Tibial nerve (tissue), 4 donors: ENCODE data around the gene RIMS3. TPM values are rescaled to one million over a fixed set of nuclear protein-coding genes. Genes with fewer than 3 reads are reported as not detected.

ENCODE experiments used
- DNase-seq, 2 donors: peaks; one replicate each; pipeline ENCODE4 v3.0.0-alpha.2; 2019; ENCODE audit warnings: low spot score in 2 of 2
- H3K27ac ChIP-seq, 4 donors: fragments of 200-600 bp; sonication (generic) in 3 of 4; one replicate each; pipeline ENCODE4 v1.5.1; 2017 to 2019; ENCODE audit warnings: mild to moderate bottlenecking in 1 of 4
- H3K27me3 ChIP-seq, 2 donors: fragments of 200-600 bp; sonication (generic) in 1 of 2; one replicate each; pipeline versions ENCODE4 v1.5.1 to v1.6.0; 2017 to 2019
- H3K36me3 ChIP-seq, 3 donors: fragments of 200-600 bp; sonication (generic); one replicate each; pipeline ENCODE4 v1.5.1; 2018 to 2019
- H3K4me1 ChIP-seq, 4 donors: fragments of 200-600 bp; sonication (generic) in 3 of 4; one replicate each; pipeline ENCODE4 v1.5.1; 2017 to 2019
- H3K4me3 ChIP-seq, 4 donors: fragments of 200-600 bp; sonication (generic) in 3 of 4; one replicate each; pipeline ENCODE4 v1.5.1; 2017 to 2019; ENCODE audit warnings: mild to moderate bottlenecking in 1 of 4, moderate library complexity in 1 of 4
- H3K9me3 ChIP-seq, 4 donors: fragments of 200-600 bp; sonication (generic) in 3 of 4; one replicate each; pipeline ENCODE4 v1.5.1; 2017 to 2019
- CTCF ChIP-seq, 5 experiments: fragments of 200-600 bp in 3 of 5; fragments of 450-650 bp in 2 of 5; sonication (generic) in 3 of 5; IDR thresholded peaks; one replicate each; pipeline ENCODE4 v1.5.1; 2016 to 2019; ENCODE audit warnings: antibody characterized with exemption in 5 of 5, mild to moderate bottlenecking in 3 of 5, moderate library complexity in 2 of 5
- EP300 ChIP-seq, 2 donors: sonication (generic); formaldehyde crosslinking; IDR thresholded peaks; one replicate each; pipeline ENCODE4 v1.6.1; 2017; ENCODE audit warnings: antibody characterized with exemption in 2 of 2, mild to moderate bottlenecking in 1 of 2
- POLR2A ChIP-seq, 2 donors: fragments of 450-650 bp; IDR thresholded peaks; one replicate each; pipeline ENCODE4 v1.6.1; 2017; ENCODE audit warnings: antibody characterized with exemption in 2 of 2, mild to moderate bottlenecking in 2 of 2, moderate library complexity in 2 of 2
- WGBS, 2 donors: methylation state at CpG; one replicate each; pipeline ENCODE4 v1.1.5; 2018; 5-methylcytosine and 5-hydroxymethylcytosine counted together
- total RNA-seq, 4 donors: library from RNA; depleted of rRNA; stranded (reverse); fragments of >200 nt; gene quantifications; one replicate each; pipeline ENCODE4 v1.1.0, GENCODE V29; 2016

Gene RIMS3
- total RNA-seq, 4 donors from 2014 or later, result 2.1 to 6.9 (median 4.0) TPM

GRCh38 chr1:40641601-40642242 lies 23.8 kb downstream of the RIMS3 start:
- H3K27me3 ChIP-seq, result no peaks in the 10 kb centered on the region
- no peaks in the 10 kb centered on the region for H3K9me3 ChIP-seq
- no peaks in the 10 kb centered on the region for H3K36me3 ChIP-seq
- DNase-seq, result no peak
- H3K4me1 ChIP-seq, result no peaks in the 10 kb centered on the region
- H3K4me3 ChIP-seq, result no peak overlapping the region
- TF ChIP-seq POLR2A (IDR thresholded peaks at IDR 0.05), result no peak
- no peak for TF ChIP-seq EP300 (IDR thresholded peaks at IDR 0.05)
- no peak for TF ChIP-seq CTCF (IDR thresholded peaks at IDR 0.05)
- WGBS, 2 donors, result 87 to 90% methylated on average over 17 of the region's 18 CpGs
- H3K27ac ChIP-seq, result no peak overlapping the region

- TF ChIP-seq POLR2A (IDR thresholded peaks at IDR 0.05), result no peak
- H3K9me3 ChIP-seq, result peaks cover 0 to 5% (median 0%) of the 10 kb centered on the region in 4 donors
- H3K4me3 ChIP-seq, result no peak overlapping the region
- no peaks in the 10 kb centered on the region for H3K4me1 ChIP-seq
- 43 to 53% methylated on average over 10 of the region's 10 CpGs for WGBS, 2 donors
- peaks cover 0 to 7% (median 0%) of the 10 kb centered on the region in 3 donors for H3K36me3 ChIP-seq
- DNase-seq, result no peak
- H3K27me3 ChIP-seq, result no peaks in the 10 kb centered on the region
- no peak overlapping the region for H3K27ac ChIP-seq
These were observed 25.0 kb downstream of the RIMS3 start for GRCh38 chr1:40640314-40641076.

GRCh38 chr1:40638097-40639036 lies 27.1 kb downstream of the RIMS3 start:
- Histone ChIP-seq H3K4me3 (no peak overlapping the region), H3K9me3 (peaks cover 0 to 6% (median 0%) of the 10 kb centered on the region in 4 donors), H3K27ac (no peak overlapping the region), H3K4me1 (peaks cover 0 to 9% (median 0%) of the 10 kb centered on the region in 4 donors), H3K27me3 (no peaks in the 10 kb centered on the region), H3K36me3 (peaks cover 0 to 8% (median 0%) of the 10 kb centered on the region in 3 donors)
- DNase-seq, result no peak
- TF ChIP-seq CTCF (IDR thresholded peaks at IDR 0.05) (no peak), POLR2A (IDR thresholded peaks at IDR 0.05) (no peak), EP300 (IDR thresholded peaks at IDR 0.05) (no peak)
- WGBS, 2 donors, result 71 to 75% methylated on average over 7 to 8 of the region's 8 CpGs

- Histone ChIP-seq H3K27ac (no peak overlapping the region), H3K4me1 (peaks cover 0 to 9% (median 0%) of the 10 kb centered on the region in 4 donors), H3K27me3 (no peaks in the 10 kb centered on the region), H3K9me3 (peaks cover 0 to 6% (median 0%) of the 10 kb centered on the region in 4 donors), H3K36me3 (peaks cover 0 to 8% (median 0%) of the 10 kb centered on the region in 3 donors), H3K4me3 (no peak overlapping the region)
- TF ChIP-seq CTCF (IDR thresholded peaks at IDR 0.05) (no peak), POLR2A (IDR thresholded peaks at IDR 0.05) (no peak), EP300 (IDR thresholded peaks at IDR 0.05) (no peak)
- 79 to 80% methylated on average over 3 of the region's 3 CpGs for WGBS, 2 donors
- no peak for DNase-seq
These were observed 27.9 kb downstream of the RIMS3 start for GRCh38 chr1:40637470-40638007.

- no peak overlapping the region for H3K4me3 ChIP-seq
- TF ChIP-seq POLR2A (IDR thresholded peaks at IDR 0.05) (no peak), EP300 (IDR thresholded peaks at IDR 0.05) (no peak), CTCF (IDR thresholded peaks at IDR 0.05) (no peak)
- H3K36me3 ChIP-seq, result peaks cover 0 to 8% (median 0%) of the 10 kb centered on the region in 3 donors
- DNase-seq, result no peak
- peaks cover 0 to 6% (median 0%) of the 10 kb centered on the region in 4 donors for H3K9me3 ChIP-seq
- H3K4me1 ChIP-seq, result peaks cover 0 to 9% (median 0%) of the 10 kb centered on the region in 4 donors
- no peaks in the 10 kb centered on the region for H3K27me3 ChIP-seq
- H3K27ac ChIP-seq, result no peak overlapping the region
- 41 to 44% methylated on average over 6 of the region's 6 CpGs for WGBS, 2 donors
These were observed 28.7 kb downstream of the RIMS3 start for GRCh38 chr1:40636777-40637176.
